ENCODE results near the gene BOK. TPM values are rescaled to one million over a fixed set of nuclear protein-coding genes. Genes with fewer than 3 reads are reported as not detected.
"Not testable (repeated sequence)": the region's sequence is repeated elsewhere in the genome, so short reads cannot be mapped to it uniquely, and the experiment has no call there.

Gene BOK
- total and polyA plus RNA-seq, 4 donors: 11.8 to 44.3 (median 29.1) TPM

DNA sequence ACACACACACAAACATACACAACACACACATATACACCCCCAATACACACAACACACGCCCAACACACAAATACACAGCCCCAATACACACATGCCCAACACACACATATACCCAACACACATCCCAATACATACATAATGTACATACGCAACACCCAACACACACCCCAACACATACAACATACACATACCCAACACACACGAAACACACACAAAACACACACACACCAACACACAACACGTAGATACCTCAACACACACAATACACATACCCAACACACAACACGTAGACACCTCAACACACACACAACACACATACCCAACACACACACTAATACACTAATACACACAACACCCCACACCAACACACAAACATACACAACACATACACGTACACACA is 41.2 kb upstream of the BOK start:
- ATAC-seq (ENCODE audit: insufficient read depth, low FRiP score) (no peak), DNase-seq (no peak)
- Histone ChIP-seq H3K27ac (ENCODE audit: low read depth in 1 of 2, low read length in 1 of 2) (no peak overlapping the region), H3K4me3 (no peak overlapping the region), H3K4me1 (ENCODE audit: control insufficient read depth in 5 of 5, insufficient read depth in 5 of 5, low read length in 5 of 5) (peaks cover 0 to 2% (median 0%) of the 10 kb centered on the region in 5 donors), H3K27me3 (ENCODE audit: control insufficient read depth in 3 of 3, insufficient read depth in 3 of 3, low read length in 2 of 3) (peaks cover 0 to 7% (median 0%) of the 10 kb centered on the region in 3 donors), H3K9ac (ENCODE audit: insufficient read depth in 1 of 2, low read length in 2 of 2) (no peak overlapping the region), H3K9me3 (ENCODE audit: control insufficient read depth in 4 of 4, insufficient read depth in 3 of 4, low read length in 3 of 4) (peaks cover 0 to 3% (median 0%) of the 10 kb centered on the region in 4 donors), H3K36me3 (ENCODE audit: control insufficient read depth in 4 of 4, insufficient read depth in 4 of 4, low read length in 4 of 4) (peaks cover 0 to 2% (median 0%) of the 10 kb centered on the region in 4 donors)
- WGBS, 2 donors: 95 to 96% methylated on average over 6 of the region's 6 CpGs
- TF ChIP-seq, protein P1, sequence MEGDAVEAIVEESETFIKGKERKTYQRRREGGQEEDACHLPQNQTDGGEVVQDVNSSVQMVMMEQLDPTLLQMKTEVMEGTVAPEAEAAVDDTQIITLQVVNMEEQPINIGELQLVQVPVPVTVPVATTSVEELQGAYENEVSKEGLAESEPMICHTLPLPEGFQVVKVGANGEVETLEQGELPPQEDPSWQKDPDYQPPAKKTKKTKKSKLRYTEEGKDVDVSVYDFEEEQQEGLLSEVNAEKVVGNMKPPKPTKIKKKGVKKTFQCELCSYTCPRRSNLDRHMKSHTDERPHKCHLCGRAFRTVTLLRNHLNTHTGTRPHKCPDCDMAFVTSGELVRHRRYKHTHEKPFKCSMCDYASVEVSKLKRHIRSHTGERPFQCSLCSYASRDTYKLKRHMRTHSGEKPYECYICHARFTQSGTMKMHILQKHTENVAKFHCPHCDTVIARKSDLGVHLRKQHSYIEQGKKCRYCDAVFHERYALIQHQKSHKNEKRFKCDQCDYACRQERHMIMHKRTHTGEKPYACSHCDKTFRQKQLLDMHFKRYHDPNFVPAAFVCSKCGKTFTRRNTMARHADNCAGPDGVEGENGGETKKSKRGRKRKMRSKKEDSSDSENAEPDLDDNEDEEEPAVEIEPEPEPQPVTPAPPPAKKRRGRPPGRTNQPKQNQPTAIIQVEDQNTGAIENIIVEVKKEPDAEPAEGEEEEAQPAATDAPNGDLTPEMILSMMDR (IDR thresholded peaks at IDR 0.05; ENCODE audit: control extremely low read depth, extremely low read depth): no peak

DNA sequence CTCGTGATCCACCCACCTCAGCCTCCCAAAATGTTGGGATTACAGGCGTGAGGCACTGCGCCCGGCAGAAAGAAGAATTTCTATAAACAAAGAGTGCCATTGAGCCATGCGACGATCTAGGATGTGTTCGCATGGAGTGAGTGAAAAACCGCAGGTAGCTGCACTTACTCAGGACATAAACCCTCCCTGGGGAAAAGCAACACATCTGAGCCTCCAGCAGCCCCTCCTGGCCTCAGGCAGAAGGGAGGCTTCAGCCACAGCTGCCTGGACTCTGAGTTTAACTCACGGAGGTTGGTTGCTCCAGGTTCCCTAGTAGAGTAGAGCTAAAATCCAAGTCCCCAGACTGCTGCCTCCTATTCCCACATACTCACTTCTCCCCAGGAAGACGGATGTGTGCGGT is 38.9 kb upstream of the BOK start:
- ATAC-seq (ENCODE audit: insufficient read depth, low FRiP score) (no peak), DNase-seq (no peak)
- Histone ChIP-seq H3K27ac (ENCODE audit: low read depth in 1 of 2, low read length in 1 of 2) (no peak overlapping the region), H3K36me3 (ENCODE audit: control insufficient read depth in 4 of 4, insufficient read depth in 4 of 4, low read length in 4 of 4) (peaks cover 0 to 2% (median 0%) of the 10 kb centered on the region in 4 donors), H3K9me3 (ENCODE audit: control insufficient read depth in 4 of 4, insufficient read depth in 3 of 4, low read length in 3 of 4) (peaks cover 0 to 3% (median 0%) of the 10 kb centered on the region in 4 donors), H3K4me3 (no peak overlapping the region), H3K27me3 (ENCODE audit: control insufficient read depth in 3 of 3, insufficient read depth in 3 of 3, low read length in 2 of 3) (peaks cover 0 to 7% (median 0%) of the 10 kb centered on the region in 3 donors), H3K9ac (ENCODE audit: insufficient read depth in 1 of 2, low read length in 2 of 2) (no peak overlapping the region), H3K4me1 (ENCODE audit: control insufficient read depth in 5 of 5, insufficient read depth in 5 of 5, low read length in 5 of 5) (peaks cover 0 to 2% (median 0%) of the 10 kb centered on the region in 5 donors)
- TF ChIP-seq, protein P1 (IDR thresholded peaks at IDR 0.05; ENCODE audit: control extremely low read depth, extremely low read depth): no peak
- 75 to 85% methylated on average over 11 of the region's 11 CpGs for WGBS, 2 donors

DNA sequence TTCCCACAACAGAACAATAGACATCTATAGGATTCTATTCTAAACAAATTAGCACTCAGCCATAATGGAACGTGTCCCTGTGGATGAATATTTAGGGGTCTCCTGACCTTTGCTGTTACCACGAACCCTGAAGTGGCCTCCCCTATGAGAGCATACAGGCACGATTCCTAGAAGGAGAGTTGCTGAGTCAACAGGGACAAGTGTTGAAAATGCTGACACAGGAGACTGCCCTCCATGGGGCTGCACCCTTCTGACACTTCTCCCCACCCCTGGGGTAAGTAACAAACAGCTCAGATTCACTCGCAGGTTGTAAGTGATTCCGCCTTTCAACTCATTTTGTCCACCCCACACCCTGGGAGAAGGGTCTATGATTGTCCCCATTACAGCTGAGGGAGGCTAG is 36.1 kb upstream of the BOK start:
- H3K27me3 ChIP-seq (ENCODE audit: control insufficient read depth in 3 of 3, insufficient read depth in 3 of 3, low read length in 2 of 3): peaks cover 0 to 7% (median 0%) of the 10 kb centered on the region in 3 donors
- DNase-seq: no peak

DNA sequence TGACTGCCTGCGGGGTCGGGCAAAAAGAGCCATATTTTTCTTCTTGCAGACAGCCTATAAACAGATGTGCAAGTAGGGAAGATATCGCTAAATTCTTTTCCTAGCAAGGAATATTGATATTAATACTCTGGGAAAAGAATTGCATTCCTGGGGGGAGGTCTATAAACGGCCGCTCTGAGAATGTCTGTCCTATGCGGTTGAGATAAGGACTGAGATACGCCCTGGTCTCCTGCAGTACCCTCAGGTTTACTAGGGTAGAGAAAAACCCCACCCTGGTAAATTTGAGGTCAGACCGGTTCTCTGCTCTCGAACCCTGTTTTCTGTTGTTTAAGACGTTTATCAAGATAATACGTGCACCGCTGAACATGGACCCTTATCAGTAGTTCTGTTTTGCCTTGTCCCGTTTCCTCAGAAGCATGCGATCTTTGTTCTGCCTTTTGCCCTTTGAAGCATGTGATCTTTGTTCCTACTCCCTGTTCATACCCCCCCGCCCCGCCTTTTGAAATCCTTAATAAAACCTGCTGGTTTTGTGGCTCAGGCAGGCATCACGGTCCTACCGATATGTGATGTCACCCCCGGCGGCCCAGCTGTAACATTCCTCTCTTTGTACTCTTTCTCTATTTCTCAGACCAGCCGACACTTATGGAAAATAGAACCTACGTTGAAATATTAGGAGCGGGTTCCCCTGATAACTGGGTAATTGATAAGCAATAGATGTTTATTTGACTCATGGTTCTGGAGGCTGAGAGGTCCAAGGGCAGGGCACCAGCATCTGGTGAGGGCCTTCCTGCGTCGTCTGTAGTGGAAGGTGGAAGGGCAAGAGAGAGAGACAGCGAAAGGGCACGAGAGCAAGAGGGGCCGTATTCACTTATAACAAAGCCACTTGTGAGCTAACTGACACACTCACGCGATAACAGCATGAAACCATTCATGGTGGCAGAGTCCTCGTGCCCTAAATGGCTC is 32.4 kb upstream of the BOK start:
- not testable (repeated sequence) for H3K4me3 ChIP-seq; H3K9ac ChIP-seq (ENCODE audit: insufficient read depth in 1 of 2, low read length in 2 of 2); DNase-seq; H3K9me3 ChIP-seq (ENCODE audit: control insufficient read depth in 4 of 4, insufficient read depth in 3 of 4, low read length in 3 of 4); H3K4me1 ChIP-seq (ENCODE audit: control insufficient read depth in 5 of 5, insufficient read depth in 5 of 5, low read length in 5 of 5); H3K27me3 ChIP-seq (ENCODE audit: control insufficient read depth in 3 of 3, insufficient read depth in 3 of 3, low read length in 2 of 3); H3K36me3 ChIP-seq (ENCODE audit: control insufficient read depth in 4 of 4, insufficient read depth in 4 of 4, low read length in 4 of 4); ATAC-seq (ENCODE audit: insufficient read depth, low FRiP score); H3K27ac ChIP-seq (ENCODE audit: low read depth in 1 of 2, low read length in 1 of 2)
- 92 to 94% methylated on average over 31 of the region's 31 CpGs for WGBS, 2 donors

More for the DNA sequence above, 36.1 kb upstream of the BOK start:
- 77 to 86% methylated on average over 5 of the region's 5 CpGs for WGBS, 2 donors
- no peak overlapping the region for H3K9ac ChIP-seq (ENCODE audit: insufficient read depth in 1 of 2, low read length in 2 of 2)
- H3K36me3 ChIP-seq (ENCODE audit: control insufficient read depth in 4 of 4, insufficient read depth in 4 of 4, low read length in 4 of 4): no peaks in the 10 kb centered on the region
- H3K4me1 ChIP-seq (ENCODE audit: control insufficient read depth in 5 of 5, insufficient read depth in 5 of 5, low read length in 5 of 5): no peaks in the 10 kb centered on the region
- H3K9me3 ChIP-seq (ENCODE audit: control insufficient read depth in 4 of 4, insufficient read depth in 3 of 4, low read length in 3 of 4): no peaks in the 10 kb centered on the region
- no peak for ATAC-seq (ENCODE audit: insufficient read depth, low FRiP score)
- TF ChIP-seq, protein P1 (IDR thresholded peaks at IDR 0.05; ENCODE audit: control extremely low read depth, extremely low read depth): no peak
- H3K4me3 ChIP-seq: no peak overlapping the region
- no peak overlapping the region for H3K27ac ChIP-seq (ENCODE audit: low read depth in 1 of 2, low read length in 1 of 2)

Measured in lung (tissue), 12 donors.